Ishikawa (cell line): ENCODE measurements around the gene CSNK1E.

Source experiments
- CEBPB ChIP-seq: IDR thresholded peaks from 2 replicates; pipeline ENCODE4 v1.6.1; 2012
- CREB1 ChIP-seq: IDR thresholded peaks from 2 replicates; pipeline ENCODE4 v1.6.1; 2012; ENCODE audit warnings: low read depth
- EGR1 ChIP-seq: IDR thresholded peaks from 2 replicates; pipeline ENCODE4 v1.6.1; 2012
- EP300 ChIP-seq: IDR thresholded peaks from 2 replicates; pipeline ENCODE4 v1.6.1; 2012; ENCODE audit warnings: borderline replicate concordance
- FOXM1 ChIP-seq: IDR thresholded peaks from 2 replicates; pipeline ENCODE4 v1.6.1; 2012; ENCODE audit warnings: low read depth, borderline replicate concordance
- NFIC ChIP-seq: IDR thresholded peaks from 2 replicates; pipeline ENCODE4 v1.6.1; 2012
- RAD21 ChIP-seq: IDR thresholded peaks from 2 replicates; pipeline ENCODE4 v1.6.1; 2012; ENCODE audit warnings: low read depth
- TAF1 ChIP-seq: IDR thresholded peaks from 2 replicates; pipeline ENCODE4 v1.6.1; 2012; ENCODE audit warnings: low read depth, mild to moderate bottlenecking
- TCF12 ChIP-seq: IDR thresholded peaks from 2 replicates; pipeline ENCODE4 v1.6.1; 2012; ENCODE audit warnings: low read depth
- TEAD4 ChIP-seq: IDR thresholded peaks from 2 replicates; pipeline ENCODE4 v1.6.1; 2012
- YY1 ChIP-seq: IDR thresholded peaks from 2 replicates; pipeline ENCODE4 v1.6.1; 2012; ENCODE audit warnings: low read depth
- ZBTB7A ChIP-seq: IDR thresholded peaks from 2 replicates; pipeline ENCODE4 v1.6.1; 2012; ENCODE audit warnings: low read depth
- TF ChIP-seq, protein P1 (sequence below): IDR thresholded peaks from 2 replicates; pipeline ENCODE4 v1.6.1; 2012; ENCODE audit warnings: low read depth, mild to moderate bottlenecking
- TF ChIP-seq, protein P2 (sequence below): IDR thresholded peaks from 2 replicates; pipeline ENCODE4 v1.6.1; 2012
- TF ChIP-seq, protein P3 (sequence below): IDR thresholded peaks from 2 replicates; pipeline ENCODE4 v1.6.1; 2012

CSNK1E gene

DNA sequence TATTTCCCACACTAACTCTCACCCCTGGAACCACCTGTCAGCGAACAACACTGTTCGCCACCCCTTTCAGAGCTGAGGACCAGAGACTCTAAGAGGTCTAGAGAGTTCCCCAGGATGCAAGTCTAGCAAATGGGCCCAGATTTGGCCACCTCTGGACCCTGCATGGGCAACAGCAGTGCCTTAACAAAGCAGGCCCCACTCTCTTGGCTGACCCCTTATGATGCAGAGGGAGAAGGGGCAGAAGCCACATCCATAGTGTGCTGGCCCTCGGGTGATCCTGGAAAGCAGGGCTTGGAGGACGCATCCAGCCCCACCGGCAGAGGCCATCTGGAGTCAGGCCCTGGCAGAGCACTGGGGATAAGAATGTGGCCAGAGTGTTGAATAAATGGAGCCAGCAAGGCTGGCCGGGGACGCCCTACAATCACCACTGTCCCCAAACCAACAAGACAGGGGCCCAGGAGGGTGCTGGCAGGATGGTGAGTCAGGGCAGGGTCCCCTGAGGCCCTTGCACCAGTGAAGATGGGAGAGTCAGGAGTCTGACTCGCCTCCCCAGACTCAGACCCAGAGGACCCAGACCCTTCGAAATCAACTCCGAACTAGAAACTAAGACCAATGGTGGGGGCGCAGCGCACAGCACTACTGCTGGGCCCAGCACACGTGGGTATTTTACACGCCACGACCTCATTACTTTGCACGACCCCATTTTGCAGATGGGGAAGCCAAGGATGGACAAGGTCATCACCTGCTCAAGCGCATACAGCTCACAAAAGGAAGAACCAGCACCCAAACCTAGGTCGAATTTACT is 6.5 kb downstream of the CSNK1E start:
- no peak for TF ChIP-seq TCF12
- no peak for TF ChIP-seq RAD21
- TF ChIP-seq CEBPB, result no peak
- no peak for TF ChIP-seq EP300
- no peak for TF ChIP-seq CREB1
- TF ChIP-seq ZBTB7A, result no peak
- TF ChIP-seq TEAD4, result no peak

DNA sequence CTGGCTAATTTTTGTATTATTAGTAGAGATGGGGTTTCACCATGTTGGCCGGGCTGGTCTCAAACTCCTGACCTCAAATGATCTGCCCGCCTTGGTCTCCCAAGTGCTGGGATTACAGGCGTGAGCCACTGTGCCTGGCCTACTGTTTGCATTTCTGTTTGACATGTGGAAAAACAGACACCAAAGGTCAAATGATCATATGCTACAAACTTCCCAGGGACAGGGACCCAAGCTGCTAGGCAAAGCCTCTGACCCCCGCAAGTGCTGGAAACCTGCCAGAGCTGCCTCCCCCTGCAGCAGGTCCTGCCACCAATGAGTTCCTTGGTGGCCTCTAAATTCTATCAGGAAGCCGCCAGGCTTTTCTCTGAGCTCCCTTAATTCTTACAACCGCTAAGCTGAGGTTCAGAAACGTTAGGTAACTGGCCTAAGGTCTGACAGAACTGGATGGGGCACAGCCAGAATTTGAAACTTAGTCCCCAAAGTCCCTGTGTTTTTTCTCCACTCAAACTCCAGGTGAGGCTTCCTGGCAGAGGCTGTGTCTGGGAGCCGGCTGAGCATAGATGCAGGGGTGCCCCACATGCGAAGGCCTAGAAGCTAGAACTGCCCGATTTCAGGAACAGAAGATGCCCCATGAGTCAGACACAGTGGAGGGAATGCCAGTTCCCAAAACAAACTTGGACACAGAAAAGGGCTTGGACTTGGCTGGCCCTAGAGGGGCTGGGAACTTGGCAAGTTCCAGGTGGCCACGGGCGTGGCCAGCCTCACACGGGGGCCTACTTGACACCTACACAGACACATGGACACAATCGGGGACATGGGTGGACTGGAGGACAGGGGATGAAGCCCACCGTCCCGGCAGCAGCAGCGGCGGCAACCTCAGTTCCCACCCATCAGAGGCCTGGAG is 7.4 kb downstream of the CSNK1E start:
- no peak for TF ChIP-seq EP300
- no peak for TF ChIP-seq TCF12
- TF ChIP-seq, protein P1, sequence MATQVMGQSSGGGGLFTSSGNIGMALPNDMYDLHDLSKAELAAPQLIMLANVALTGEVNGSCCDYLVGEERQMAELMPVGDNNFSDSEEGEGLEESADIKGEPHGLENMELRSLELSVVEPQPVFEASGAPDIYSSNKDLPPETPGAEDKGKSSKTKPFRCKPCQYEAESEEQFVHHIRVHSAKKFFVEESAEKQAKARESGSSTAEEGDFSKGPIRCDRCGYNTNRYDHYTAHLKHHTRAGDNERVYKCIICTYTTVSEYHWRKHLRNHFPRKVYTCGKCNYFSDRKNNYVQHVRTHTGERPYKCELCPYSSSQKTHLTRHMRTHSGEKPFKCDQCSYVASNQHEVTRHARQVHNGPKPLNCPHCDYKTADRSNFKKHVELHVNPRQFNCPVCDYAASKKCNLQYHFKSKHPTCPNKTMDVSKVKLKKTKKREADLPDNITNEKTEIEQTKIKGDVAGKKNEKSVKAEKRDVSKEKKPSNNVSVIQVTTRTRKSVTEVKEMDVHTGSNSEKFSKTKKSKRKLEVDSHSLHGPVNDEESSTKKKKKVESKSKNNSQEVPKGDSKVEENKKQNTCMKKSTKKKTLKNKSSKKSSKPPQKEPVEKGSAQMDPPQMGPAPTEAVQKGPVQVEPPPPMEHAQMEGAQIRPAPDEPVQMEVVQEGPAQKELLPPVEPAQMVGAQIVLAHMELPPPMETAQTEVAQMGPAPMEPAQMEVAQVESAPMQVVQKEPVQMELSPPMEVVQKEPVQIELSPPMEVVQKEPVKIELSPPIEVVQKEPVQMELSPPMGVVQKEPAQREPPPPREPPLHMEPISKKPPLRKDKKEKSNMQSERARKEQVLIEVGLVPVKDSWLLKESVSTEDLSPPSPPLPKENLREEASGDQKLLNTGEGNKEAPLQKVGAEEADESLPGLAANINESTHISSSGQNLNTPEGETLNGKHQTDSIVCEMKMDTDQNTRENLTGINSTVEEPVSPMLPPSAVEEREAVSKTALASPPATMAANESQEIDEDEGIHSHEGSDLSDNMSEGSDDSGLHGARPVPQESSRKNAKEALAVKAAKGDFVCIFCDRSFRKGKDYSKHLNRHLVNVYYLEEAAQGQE, result no peak
- no peak for TF ChIP-seq TAF1
- no peak for TF ChIP-seq CREB1
- no peak for TF ChIP-seq TEAD4
- no peak for TF ChIP-seq ZBTB7A
- TF ChIP-seq NFIC, result no peak
- no peak for TF ChIP-seq EGR1
- TF ChIP-seq, protein P2, sequence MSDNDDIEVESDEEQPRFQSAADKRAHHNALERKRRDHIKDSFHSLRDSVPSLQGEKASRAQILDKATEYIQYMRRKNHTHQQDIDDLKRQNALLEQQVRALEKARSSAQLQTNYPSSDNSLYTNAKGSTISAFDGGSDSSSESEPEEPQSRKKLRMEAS, result no peak
- no peak for TF ChIP-seq YY1

DNA sequence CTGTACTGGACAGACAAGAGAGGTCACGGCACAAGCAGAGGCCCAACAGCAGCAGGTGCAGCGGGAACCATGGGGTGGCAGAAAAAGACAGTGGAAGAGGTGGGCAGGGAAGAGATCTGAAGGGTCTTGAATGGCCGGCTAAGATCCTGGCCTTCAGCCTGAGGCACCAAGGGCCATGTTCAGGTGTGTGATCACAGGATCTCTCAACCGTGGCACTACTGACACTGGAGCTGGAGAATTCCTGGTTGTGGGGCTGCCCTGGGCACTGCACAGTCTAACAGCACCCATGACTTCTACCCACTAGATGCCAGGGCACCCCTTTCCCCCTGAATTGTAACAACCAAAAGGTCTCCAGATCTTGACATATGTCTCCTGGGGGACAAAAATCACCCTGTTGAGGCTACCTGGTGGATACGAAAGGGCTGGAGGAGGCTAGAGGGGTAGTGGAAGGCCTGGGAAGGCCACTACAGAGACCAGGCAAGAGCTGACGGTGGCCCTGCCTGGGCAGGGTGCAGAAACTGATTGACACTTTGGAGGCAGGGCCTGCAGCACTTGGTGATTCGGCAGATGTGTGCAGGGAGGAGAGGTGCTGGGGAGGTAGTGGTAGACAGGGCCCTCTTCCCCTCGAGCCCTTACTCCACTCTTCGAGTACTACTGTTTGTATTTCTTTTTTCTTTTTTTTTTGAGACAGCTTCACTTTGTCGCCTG is 8.3 kb downstream of the CSNK1E start:
- TF ChIP-seq NFIC (no peak), TAF1 (no peak), EP300 (no peak), TCF12 (no peak), YY1 (no peak), EGR1 (no peak), RAD21 (no peak), ZBTB7A (no peak), CEBPB (no peak), FOXM1 (no peak)
- TF ChIP-seq, protein P3, sequence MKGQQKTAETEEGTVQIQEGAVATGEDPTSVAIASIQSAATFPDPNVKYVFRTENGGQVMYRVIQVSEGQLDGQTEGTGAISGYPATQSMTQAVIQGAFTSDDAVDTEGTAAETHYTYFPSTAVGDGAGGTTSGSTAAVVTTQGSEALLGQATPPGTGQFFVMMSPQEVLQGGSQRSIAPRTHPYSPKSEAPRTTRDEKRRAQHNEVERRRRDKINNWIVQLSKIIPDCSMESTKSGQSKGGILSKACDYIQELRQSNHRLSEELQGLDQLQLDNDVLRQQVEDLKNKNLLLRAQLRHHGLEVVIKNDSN, result no peak

DNA sequence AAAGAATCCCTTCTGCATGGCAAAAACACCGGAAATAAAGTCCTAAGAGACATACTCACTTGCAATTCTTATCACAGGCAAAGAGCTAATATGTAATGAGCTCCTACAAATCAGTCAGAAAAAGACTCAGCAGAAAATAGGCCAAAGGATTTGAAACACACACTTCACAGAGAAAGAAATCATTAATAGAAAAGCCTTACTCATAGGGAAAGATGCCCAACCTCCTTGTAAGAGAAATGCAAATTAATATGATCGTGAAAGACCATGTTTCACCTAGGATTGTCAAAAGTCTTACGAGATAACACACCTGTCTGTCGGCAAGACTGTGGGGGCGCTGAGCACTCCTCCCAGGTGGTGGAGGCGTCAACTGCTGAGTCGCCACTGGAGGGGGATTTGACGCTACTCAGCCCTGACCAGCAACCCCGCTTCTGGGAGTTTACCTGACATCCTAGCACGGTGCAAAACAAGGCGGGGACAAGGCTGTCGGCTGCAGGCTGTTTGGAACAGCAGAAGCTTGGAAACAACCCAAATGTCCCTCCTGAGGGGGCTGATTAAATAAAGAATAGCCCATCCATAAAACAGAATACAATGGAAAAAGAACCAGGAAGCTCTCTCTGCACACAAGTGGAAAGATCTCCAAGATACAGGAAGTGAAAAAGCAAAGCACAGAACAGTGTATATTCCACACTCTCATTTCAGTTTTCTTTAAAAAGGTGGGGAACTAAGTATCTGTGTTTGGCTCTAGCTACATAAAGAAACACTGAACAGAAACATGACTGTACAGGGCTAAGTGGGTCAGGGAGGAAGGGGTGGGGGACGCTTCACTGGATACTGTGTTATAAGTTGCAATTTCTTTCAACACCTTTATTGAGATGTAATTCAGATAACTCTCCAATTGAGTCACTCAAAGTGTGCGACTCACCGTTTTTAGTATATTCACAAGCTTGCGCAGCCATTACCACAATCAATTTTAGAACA is 11.5 kb downstream of the CSNK1E start:
- TF ChIP-seq RAD21 (no peak), YY1 (no peak), ZBTB7A (no peak), NFIC (no peak), TAF1 (no peak), EGR1 (no peak), CREB1 (no peak), TEAD4 (no peak), TCF12 (no peak), FOXM1 (no peak), EP300 (no peak)
- TF ChIP-seq, protein P1, result no peak
- TF ChIP-seq, protein P2, result no peak
- TF ChIP-seq, protein P3, result no peak
